HuH-7 (cell line): ENCODE results near the gene UQCRFS1.
"Not testable (repeated sequence)": the region's sequence is repeated elsewhere in the genome, so short reads cannot be mapped to it uniquely, and the experiment has no call there.

Experiments
- DNase-seq: peaks from one replicate; pipeline ENCODE4 v3.0.0; 2011; ENCODE audit warnings: low spot score

Gene UQCRFS1

GRCh38 chr19:29214411-29214810 lies 1.5 kb upstream of the UQCRFS1 start:
- no peak for DNase-seq

DNA sequence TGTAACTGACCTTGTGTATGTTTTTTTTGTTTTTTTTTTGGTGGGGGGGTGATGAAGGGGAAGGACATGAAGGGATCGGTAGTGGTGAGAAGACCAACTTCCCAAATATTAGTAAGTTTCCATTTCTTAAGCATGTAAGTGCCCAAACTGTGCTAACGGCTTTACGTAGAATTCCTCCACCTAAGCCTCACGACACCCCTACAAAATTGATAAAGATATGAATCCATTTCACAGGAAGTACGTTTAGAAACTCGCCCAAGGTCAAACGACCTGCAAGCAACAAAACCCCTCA lies 649 bp downstream of the UQCRFS1 start:
- DNase-seq: no peak

GRCh38 chr19:29211562-29212355 lies 1.2 kb downstream of the UQCRFS1 start:
- peak; percentile 24 for DNase-seq

DNA sequence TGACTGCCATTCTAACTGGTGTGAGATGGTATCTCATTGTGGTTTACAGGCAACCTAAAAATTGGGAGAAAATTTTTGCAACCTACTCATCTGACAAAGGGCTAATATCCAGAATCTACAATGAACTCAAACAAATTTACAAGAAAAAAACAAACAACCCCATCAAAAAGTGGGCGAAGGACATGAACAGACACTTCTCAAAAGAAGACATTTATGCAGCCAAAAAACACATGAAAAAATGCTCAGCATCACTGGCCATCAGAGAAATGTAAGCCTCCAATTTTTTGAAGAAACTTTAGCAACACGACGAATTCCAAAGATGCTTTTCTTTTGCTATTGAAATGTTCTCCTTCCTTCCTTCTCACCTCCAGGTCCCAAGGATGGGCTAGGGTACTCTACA lies 1.9 kb downstream of the UQCRFS1 start:
- not testable (repeated sequence) for DNase-seq

DNA sequence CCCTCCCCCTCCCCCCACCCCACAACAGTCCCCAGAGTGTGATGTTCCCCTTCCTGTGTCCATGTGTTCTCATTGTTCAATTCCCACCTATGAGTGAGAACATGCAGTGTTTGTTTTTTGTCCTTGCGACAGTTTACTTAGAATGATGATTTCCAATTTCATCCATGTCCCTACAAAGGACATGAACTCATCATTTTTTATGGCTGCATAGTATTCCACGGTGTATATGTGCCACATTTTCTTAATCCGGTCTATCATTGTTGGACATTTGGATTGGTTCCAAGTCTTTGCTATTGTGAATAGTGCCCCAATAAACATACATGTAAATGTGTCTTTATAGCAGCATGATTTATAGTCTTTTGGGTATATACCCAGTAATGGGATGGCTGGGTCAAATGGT lies 2.4 kb downstream of the UQCRFS1 start:
- DNase-seq: not testable (repeated sequence)

GRCh38 chr19:29207403-29208187 lies 5.4 kb downstream of the UQCRFS1 start:
- DNase-seq: not testable (repeated sequence)

GRCh38 chr19:29206453-29206852 lies 6.5 kb downstream of the UQCRFS1 start:
- no peak for DNase-seq

DNA sequence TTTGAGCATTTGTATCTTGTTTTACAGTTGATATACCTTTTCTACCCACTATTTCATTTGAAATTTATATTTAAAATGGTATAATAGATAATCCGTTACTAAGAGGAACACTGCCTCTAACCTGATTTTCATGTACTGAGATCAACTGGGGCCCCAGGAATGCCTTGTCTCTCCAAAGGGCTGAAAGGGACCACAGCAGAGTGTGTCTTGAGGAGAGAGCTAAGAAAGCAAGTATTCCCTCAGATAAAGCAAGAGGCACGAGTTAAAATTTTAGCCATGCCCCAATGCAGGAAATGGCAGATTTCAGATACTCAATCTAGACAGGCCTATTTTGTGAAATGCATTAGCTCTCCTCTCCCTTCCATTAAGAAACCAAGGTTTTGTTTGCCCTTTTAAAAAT lies 10.7 kb downstream of the UQCRFS1 start:
- DNase-seq: no peak

DNA sequence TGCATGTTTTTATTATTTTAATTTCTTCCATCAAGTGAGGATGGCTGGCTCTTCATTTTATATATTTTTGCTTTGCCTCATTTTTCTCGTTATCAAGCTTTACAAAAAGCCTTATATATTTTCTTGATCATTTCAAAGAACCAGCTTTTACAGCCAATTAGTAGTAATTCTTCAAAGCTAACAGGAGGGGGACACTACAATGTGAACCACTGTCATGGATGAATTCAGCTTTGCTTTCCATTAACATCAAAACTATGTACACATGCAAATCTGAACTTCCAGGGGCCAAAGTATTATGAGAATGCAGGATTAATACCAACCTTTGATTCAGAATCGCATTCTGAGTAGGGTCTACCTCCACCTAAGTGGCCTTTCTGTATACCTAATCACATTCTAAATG lies 11.1 kb downstream of the UQCRFS1 start:
- DNase-seq: no peak

- DNase-seq: no peak
These were observed 18.3 kb downstream of the UQCRFS1 start for GRCh38 chr19:29194658-29195057.

- no peak for DNase-seq
These were observed 19.8 kb downstream of the UQCRFS1 start for GRCh38 chr19:29193155-29193554.

DNA sequence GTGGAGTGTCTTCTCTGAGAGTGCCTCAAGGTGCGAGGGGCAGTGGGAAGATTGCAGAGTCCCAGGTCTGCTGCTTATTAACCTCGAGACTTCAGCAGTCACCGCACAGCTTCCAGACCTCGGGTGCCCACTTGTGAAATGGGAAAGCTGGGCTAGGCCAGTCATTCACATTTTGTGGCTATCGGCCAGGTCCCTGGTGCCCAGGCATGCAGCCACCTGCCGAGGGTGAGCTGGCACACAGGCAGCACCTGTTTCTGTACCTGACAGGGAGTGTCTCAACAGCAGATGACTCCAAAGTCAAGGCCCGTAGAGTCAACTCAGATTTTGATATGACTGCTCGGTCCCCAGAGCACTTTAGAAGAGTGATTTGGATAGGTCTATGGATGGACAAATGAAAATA lies 21.9 kb downstream of the UQCRFS1 start:
- no peak for DNase-seq

DNA sequence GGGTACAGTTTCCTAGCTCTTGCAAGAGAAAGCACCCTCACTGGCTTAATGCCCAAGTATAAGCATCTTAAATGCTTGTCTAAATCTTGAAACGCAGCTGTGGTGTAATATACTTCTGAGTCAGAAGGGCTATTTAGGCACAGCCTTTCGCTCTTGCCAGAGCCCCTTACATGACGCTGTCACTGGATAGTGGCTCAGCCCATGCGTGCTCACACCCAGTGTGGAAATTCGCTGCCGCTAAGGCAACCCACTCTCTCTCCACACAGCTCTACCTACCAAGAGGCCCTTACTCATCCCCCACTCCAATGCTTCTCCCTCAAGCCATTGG lies 24.0 kb downstream of the UQCRFS1 start:
- no peak for DNase-seq

DNA sequence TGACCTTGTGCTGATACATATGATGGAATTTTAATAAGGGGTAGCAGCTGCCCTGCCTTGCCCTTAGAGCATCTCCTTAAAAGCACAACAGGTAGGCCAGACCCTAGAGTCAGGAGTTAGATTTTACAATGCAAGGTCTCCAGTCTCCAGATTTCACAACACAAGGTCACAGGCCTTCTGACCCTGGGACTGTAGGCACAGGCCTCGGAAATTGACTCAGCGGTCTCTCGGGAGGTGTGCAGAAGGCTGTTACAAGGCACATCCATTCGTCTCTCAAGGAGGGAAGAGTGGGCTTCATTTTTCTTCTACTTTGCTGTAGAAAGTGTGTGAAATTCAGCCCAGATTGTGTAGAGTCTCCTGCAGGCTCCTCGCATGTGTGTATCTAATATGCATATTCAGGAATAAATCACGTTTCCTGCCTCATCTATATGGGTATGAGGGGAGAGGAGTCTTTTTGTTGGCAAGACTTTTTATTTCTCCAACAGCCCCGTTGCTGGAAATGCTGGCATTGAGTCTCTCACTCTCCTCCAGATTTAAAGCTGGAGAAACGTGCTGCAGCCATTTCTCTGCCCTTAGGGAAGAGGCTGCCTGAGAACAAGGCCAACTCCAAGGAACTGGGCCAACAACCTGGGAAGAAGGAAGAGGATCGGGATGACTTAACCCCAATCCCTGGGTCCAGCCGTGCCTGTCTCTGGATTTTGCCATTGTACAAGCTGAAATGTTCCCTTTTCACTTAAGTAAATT lies 24.5 kb downstream of the UQCRFS1 start:
- no peak for DNase-seq

DNA sequence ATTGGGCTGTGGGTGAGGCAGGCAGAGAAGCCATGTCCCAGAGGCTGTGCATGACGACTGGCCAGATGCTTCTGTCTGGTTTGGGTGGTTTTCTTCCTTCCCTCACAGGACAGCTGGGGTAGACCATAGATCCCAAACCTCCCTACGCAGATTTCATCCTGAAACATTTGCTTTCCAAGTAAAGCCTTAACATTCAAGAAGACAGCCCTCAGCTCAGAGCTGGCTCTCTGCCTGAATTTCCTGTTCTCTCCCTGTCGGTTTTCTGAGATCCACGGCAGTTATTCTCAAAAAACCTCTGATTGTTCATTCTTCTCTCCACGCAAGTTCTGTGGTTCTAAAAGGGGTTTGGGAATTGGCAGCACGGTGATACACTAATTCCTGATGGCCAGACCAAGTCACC lies 25.3 kb downstream of the UQCRFS1 start:
- no peak for DNase-seq

GRCh38 chr19:29185427-29185826 lies 27.5 kb downstream of the UQCRFS1 start:
- DNase-seq: no peak

GRCh38 chr19:29176981-29177754 lies 35.8 kb downstream of the UQCRFS1 start:
- DNase-seq: no peak

DNA sequence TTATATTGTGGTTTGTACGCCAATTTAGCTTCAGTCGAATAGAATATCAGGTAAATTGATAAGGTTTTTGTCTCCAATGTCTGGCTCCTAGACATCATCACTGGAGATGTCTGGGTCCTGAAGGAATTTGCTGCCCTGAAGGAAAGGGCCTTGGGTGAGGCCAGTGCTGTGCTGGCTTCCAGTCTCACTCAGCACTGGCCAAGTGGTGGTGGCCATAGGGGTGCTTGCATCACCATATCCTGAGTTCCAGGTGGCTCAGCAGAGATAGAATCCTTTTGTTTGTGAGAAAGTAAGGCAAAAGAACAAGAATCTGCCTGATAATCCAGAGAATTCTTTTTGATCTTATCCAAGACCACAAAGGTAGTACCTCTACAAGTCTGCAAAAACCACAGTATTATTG lies 39.1 kb downstream of the UQCRFS1 start:
- no peak for DNase-seq

DNA sequence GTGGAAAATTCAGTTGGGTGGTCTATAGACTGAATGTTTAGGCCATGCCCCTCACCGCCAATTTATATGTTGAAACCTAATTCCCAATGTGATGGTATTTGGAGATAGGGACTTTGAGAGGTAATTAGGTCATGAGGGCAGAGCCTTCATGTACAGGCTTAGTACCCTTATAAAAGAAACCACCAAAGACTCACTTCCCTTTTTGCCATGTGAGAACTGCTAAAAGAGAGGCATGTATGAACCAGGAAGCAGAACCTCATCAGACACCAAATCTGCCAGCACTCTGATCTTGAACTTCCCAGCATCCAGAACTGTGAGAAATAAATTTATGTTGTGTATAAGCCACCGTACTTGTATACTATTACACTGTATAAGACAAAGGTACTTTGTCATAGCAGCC lies 40.6 kb downstream of the UQCRFS1 start:
- no peak for DNase-seq

- no peak for DNase-seq
These were observed 41.4 kb downstream of the UQCRFS1 start for GRCh38 chr19:29171525-29171924.

GRCh38 chr19:29170554-29170953 lies 42.4 kb downstream of the UQCRFS1 start:
- no peak for DNase-seq

- no peak for DNase-seq
These were observed 50.3 kb downstream of the UQCRFS1 start for GRCh38 chr19:29162694-29163093.
